GM12873 (cell line): ENCODE measurements around the gene MYO16.

ENCODE experiments used
- TF ChIP-seq, protein P1 (sequence below): IDR thresholded peaks from 2 replicates; pipeline ENCODE4 v1.5.1; 2012; ENCODE audit warnings: low read depth, mild to moderate bottlenecking, moderate library complexity, low read length, control low read depth; ENCODE audit not compliant: insufficient read depth; ENCODE audit errors: missing control alignments

Gene MYO16

DNA sequence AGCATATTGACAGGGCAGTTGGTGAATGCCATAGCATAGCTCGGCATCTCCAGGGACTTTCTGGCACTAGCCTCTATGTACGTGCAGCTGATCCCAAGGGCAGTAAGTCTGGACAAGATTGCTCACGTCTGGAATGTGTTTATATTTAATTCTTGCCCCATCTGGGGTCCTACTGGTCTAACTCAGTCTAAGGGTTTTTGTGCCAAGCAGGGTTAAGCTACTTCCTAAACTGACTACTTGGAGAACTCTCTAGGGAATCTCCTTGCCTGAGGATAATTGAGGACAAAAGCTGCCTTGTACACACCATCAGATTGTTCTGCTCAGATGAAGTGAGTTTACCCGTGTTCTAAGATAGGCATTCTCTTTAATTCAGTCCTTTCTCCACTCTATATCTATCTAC lies 358.1 kb downstream of the MYO16 start:
- TF ChIP-seq, protein P1, sequence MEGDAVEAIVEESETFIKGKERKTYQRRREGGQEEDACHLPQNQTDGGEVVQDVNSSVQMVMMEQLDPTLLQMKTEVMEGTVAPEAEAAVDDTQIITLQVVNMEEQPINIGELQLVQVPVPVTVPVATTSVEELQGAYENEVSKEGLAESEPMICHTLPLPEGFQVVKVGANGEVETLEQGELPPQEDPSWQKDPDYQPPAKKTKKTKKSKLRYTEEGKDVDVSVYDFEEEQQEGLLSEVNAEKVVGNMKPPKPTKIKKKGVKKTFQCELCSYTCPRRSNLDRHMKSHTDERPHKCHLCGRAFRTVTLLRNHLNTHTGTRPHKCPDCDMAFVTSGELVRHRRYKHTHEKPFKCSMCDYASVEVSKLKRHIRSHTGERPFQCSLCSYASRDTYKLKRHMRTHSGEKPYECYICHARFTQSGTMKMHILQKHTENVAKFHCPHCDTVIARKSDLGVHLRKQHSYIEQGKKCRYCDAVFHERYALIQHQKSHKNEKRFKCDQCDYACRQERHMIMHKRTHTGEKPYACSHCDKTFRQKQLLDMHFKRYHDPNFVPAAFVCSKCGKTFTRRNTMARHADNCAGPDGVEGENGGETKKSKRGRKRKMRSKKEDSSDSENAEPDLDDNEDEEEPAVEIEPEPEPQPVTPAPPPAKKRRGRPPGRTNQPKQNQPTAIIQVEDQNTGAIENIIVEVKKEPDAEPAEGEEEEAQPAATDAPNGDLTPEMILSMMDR, result no peak

DNA sequence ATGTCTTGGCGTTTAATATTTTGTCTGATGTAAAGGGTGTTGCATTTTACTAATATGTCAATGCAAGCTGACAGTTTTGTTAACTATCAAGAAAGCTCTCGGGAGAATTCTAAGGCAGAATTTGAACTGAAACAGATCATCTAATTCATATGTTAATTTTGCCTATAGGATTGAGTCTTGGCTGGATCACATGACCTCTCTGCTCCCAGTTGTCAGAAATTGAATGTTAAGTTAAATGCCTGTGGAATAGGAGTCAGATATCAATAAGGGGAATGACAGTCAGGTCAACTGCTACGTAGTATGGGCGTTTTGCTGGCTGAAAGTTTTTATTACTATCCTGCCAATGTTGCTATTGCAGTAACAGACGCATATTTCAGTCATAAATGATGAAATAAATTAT lies 358.5 kb downstream of the MYO16 start:
- TF ChIP-seq, protein P1, result no peak

DNA sequence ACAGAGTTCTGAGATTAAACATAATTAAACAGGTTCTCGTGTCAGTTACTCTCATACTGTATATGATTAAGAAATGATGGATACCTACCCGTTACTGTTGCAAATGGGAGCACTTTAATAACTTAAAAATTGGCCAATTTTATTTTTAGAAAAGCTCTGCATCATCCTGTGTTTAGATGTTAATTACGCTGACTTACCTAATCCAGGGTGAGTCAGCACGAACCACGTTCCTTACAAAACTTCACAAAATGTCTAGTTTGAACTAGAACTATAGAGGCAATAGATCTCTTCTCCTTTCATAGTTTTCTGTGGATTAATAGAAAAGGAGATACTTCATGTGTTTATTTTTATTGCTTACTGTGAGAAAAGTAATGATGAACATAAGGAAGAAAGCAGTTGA lies 363.9 kb downstream of the MYO16 start:
- TF ChIP-seq, protein P1, result no peak

DNA sequence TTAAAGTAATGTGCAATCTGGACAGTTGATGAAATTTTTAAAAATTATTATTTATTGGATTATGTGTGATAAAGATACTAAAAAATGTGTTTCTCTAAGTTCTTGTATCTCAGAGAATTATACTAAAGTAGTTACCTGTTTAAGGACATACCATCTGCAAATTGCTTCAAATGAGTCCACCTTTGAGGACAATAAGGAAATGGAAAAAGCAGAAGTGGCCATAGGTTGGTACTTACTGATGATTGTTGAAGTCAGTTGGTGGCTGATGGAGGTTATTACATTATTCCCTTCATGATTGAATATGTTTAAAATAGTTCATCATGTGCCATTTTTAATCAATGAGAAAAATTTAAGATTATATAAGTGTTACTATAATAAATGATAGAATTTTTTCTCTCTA lies 367.0 kb downstream of the MYO16 start:
- TF ChIP-seq, protein P1, result no peak

DNA sequence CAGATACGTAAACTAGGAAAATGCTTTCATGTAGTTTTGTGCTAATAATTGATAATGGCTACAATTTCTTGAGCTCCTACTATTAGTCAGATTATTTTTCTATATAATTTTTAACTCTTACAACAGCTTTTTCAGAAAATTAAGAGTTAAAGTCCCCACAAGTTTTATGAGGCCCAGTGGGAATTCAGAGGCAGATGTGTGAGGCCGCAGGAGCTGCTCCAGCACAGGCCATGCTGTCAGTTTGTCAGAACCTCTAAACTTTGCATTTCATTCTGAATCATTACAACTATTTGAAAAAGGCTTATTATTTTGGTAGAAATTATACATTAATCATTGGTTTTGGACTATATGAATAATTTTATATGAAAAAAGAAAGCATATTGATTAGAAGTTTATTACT lies 370.8 kb downstream of the MYO16 start:
- TF ChIP-seq, protein P1, result no peak

DNA sequence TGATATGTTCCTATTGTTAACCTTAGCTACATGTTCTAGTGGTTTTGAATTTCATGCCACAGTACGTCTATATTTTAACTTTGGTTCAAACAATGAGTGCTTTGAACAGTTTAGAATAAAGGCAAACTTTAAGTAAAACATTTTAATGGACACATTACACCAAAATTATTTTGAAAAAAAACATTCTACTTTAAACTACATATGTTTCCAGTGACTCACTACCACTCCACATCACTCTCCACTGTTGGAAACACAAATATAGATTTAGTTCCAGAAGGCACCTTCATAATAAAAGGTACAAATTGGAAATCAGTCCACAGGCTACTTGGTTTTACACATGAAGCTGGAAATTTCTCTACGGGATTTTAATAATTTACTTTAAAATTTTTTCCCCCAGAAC lies 373.5 kb downstream of the MYO16 start:
- TF ChIP-seq, protein P1, result no peak

DNA sequence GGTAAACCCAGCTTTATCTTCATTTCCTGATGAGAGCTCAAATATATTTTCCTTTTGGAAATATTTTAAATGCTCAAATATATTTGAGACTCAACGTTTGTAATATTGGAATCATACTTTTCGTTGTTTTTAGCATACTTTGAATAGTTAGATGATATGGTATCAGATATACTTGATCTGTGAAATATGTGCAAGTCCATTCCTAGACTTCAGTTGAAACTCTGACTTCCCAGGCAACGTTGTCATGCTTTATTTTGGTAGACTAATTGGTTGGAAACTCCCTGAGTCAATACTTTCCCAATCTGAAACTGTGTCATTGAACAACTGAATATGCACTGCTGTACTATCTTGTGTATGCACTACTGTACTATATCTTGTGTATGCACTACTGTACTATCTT lies 378.5 kb downstream of the MYO16 start:
- TF ChIP-seq, protein P1, result no peak

DNA sequence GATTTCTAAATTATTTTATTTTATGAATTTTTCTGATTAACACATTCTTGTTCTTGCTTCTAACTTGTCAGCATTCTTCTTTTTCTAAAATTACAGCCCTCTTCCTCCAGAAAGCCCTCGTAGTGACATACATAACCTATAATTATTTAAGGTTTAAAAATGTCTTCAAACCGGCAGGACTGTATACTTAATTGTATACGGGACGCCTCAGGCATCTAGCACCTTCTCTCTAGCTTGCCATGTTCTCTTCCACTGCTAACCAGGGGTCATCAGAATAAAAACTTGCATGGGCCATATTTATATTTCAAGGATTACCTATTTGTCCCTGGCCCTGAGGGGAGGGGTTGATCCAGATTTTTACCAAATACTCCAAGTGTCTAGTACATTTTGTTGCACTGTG lies 380.3 kb downstream of the MYO16 start:
- TF ChIP-seq, protein P1, result no peak
